Measurements from ENCODE around the gene CDH11. TPM values are rescaled to one million over a fixed set of nuclear protein-coding genes. Genes with fewer than 3 reads are reported as not detected.

The CDH11 gene
- total and polyA plus RNA-seq, 10 of the 15 experiments (the other 5 are each of a cell fraction or from before 2014, with no cell fraction given), result 0.31 to 9.7 (median 0.87) TPM

- in situ Hi-C loops (cut with MboI), result no loop called here
- H3K9ac ChIP-seq (ENCODE audit: control insufficient read depth, insufficient read depth, low read length), result no peak overlapping the region
- H3K79me2 ChIP-seq (ENCODE audit: control insufficient read depth, insufficient read depth, low read length), result no peaks in the 10 kb centered on the region
- no peaks in the 10 kb centered on the region for H3K9me3 ChIP-seq (replicated peaks; ENCODE audit: control insufficient read depth, insufficient read depth, low read length)
- DNase-seq (ENCODE audit: low read depth, low spot score) (no peak), FAIRE-seq (no peak), ATAC-seq (no peak)
- H3K27ac ChIP-seq (ENCODE audit: control insufficient read depth, insufficient read depth), result no peak overlapping the region
- ChIA-PET POLR2A (no interaction called here), CTCF (interaction anchor here (1.3 to 1.4 kb wide), 2 partner anchors 10 to 14 kb away, joined by 3 to 6 read pairs; no protein-coding TSS in a partner anchor), RAD21 (ENCODE audit: unreplicated experiment) (interaction anchor here (1.3 kb wide), 1 partner anchor 9 kb away, joined by 3 read pairs; no protein-coding TSS in a partner anchor), SMC1A (ENCODE audit: uncharacterized antibody, unreplicated experiment) (interaction anchor here (0.8 to 1.8 kb wide), 4 partner anchors 8 to 338 kb away, joined by 3 to 5 read pairs (median 4); no protein-coding TSS in a partner anchor)
- intact Hi-C loops (cut with micrococcal nuclease; ENCODE audit: unreplicated experiment), result no loop called here
- H3K4me2 ChIP-seq (ENCODE audit: control insufficient read depth, insufficient read depth), result no peak overlapping the region
- H3K4me1 ChIP-seq (ENCODE audit: control insufficient read depth, insufficient read depth, low read length), result no peaks in the 10 kb centered on the region
- WGBS (ENCODE audit: insufficient coverage, insufficient replicate concordance, low lambda C conversion rate, missing lambda C conversion rate), result 91% methylated on average over 2 of the region's 2 CpGs
- no peak overlapping the region for H3K4me3 ChIP-seq
- TF ChIP-seq TCF3 (IDR thresholded peaks at IDR 0.05; ENCODE audit: borderline replicate concordance, insufficient read depth, low read depth, low read length) (no peak), SMARCA5 (IDR thresholded peaks at IDR 0.05) (no peak), NR2C2 (IDR thresholded peaks at IDR 0.05; ENCODE audit: borderline replicate concordance, control insufficient read depth, insufficient read length, low read depth) (no peak), SUZ12 (IDR thresholded peaks at IDR 0.05; ENCODE audit: unreplicated experiment) (no peak), RELB (IDR thresholded peaks at IDR 0.05; ENCODE audit: low read depth) (no peak), POLR2AphosphoS2 (IDR thresholded peaks at IDR 0.05; ENCODE audit: low read depth, low read length) (no peak), STAT1 (conservative IDR thresholded peaks at IDR 0.05) (no peak), IKZF1 (conservative IDR thresholded peaks at IDR 0.05) (no peak), KAT2A (conservative IDR thresholded peaks at IDR 0.05; ENCODE audit: control insufficient read depth, low read depth, low read length) (no peak), PML (IDR thresholded peaks at IDR 0.05; ENCODE audit: low read length) (no peak)
- TF ChIP-seq, protein P1, sequence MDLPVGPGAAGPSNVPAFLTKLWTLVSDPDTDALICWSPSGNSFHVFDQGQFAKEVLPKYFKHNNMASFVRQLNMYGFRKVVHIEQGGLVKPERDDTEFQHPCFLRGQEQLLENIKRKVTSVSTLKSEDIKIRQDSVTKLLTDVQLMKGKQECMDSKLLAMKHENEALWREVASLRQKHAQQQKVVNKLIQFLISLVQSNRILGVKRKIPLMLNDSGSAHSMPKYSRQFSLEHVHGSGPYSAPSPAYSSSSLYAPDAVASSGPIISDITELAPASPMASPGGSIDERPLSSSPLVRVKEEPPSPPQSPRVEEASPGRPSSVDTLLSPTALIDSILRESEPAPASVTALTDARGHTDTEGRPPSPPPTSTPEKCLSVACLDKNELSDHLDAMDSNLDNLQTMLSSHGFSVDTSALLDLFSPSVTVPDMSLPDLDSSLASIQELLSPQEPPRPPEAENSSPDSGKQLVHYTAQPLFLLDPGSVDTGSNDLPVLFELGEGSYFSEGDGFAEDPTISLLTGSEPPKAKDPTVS (IDR thresholded peaks at IDR 0.05; ENCODE audit: low read depth, low read length), result no peak
- TF ChIP-seq, protein P2, sequence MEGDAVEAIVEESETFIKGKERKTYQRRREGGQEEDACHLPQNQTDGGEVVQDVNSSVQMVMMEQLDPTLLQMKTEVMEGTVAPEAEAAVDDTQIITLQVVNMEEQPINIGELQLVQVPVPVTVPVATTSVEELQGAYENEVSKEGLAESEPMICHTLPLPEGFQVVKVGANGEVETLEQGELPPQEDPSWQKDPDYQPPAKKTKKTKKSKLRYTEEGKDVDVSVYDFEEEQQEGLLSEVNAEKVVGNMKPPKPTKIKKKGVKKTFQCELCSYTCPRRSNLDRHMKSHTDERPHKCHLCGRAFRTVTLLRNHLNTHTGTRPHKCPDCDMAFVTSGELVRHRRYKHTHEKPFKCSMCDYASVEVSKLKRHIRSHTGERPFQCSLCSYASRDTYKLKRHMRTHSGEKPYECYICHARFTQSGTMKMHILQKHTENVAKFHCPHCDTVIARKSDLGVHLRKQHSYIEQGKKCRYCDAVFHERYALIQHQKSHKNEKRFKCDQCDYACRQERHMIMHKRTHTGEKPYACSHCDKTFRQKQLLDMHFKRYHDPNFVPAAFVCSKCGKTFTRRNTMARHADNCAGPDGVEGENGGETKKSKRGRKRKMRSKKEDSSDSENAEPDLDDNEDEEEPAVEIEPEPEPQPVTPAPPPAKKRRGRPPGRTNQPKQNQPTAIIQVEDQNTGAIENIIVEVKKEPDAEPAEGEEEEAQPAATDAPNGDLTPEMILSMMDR (IDR thresholded peaks at IDR 0.05 in 2 of 3, conservative IDR thresholded peaks at IDR 0.05 in 1 of 3; ENCODE audit: control insufficient read depth in 2 of 3, extremely low read depth in 1 of 3, insufficient read depth in 1 of 3, low read depth in 3 of 3, low read length in 3 of 3), result no peak
- no peaks in the 10 kb centered on the region for H3K27me3 ChIP-seq (replicated peaks in 1 of 2; ENCODE audit: control insufficient read depth in 2 of 2, insufficient read depth in 2 of 2, low read length in 1 of 2)
- no peaks in the 10 kb centered on the region for H4K20me1 ChIP-seq (ENCODE audit: control insufficient read depth, insufficient read depth)
- no peaks in the 10 kb centered on the region for H3K36me3 ChIP-seq (ENCODE audit: control insufficient read depth in 2 of 2, insufficient read depth in 2 of 2, low read length in 1 of 2)
- H2AFZ ChIP-seq (ENCODE audit: control insufficient read depth, low read depth, low read length), result no peak overlapping the region
- BruUV-seq (replicated peaks), result no TSS peak
Observed at GRCh38 chr16:64974381-64974780, 147.5 kb downstream of the CDH11 start.

Data from GM12878 (cell line).